Measurements from ENCODE around the gene C19orf47.

C19orf47 gene

DNA sequence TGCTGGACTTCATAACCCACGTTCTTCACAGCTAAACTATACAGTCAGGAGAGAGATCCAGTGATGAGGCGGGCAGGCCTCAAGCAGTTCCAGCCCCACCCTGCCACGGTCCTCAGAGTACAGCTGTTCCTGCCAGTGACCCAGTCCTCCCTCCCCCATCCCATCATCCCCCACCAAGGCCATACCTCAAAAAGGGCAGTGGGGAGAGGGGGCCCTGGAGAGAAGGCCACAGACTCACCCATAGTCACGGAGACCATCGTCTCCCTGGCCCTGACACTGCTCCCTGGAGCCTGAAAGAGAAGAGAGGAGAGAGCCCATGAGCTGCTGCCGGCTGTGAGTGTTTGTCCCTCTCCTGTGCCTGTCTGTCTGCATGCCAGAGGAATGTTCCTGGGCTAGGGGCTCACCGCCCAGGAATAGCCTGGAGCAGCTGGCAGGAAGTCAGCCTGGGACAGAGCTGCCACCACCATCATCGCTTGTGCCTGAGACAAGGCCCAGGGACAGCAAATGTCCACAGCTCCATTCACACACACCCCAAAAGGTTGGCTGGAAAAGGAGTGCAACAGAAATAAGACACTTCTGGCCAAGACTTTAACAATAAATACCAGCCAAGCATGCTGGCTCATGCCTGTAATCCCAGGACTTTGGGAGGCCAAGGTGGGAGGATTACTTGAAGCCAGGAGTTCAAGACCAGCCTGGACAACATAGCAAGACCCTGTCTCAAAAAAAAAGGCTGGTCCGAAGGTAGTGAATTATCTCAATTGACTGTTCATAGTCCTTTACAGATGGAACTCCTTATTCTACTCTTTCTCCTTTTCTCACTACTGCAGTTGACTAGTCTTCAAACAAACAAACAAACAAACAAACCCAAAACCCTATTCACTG is 6.4 kb downstream of the C19orf47 start:
- H3K27me3 ChIP-seq (replicated peaks; ENCODE audit: insufficient read depth, low read length) = no peaks in the 10 kb centered on the region
- H3K4me2 ChIP-seq (ENCODE audit: low read depth, low read length) = no peak overlapping the region
- no peak overlapping the region for H3K4me3 ChIP-seq (ENCODE audit: low read length)
- no peak overlapping the region for H3K9ac ChIP-seq (ENCODE audit: low read length)
- no peak overlapping the region for H2AFZ ChIP-seq (ENCODE audit: low read length)
- H3K9me2 ChIP-seq (replicated peaks; ENCODE audit: insufficient read depth, low read length) = no peaks in the 10 kb centered on the region
- no peak for DNase-seq
- no peak overlapping the region for H3K27ac ChIP-seq (ENCODE audit: low read length)
- no peaks in the 10 kb centered on the region for H4K20me1 ChIP-seq (ENCODE audit: insufficient read depth, low read length)
- H3K79me2 ChIP-seq (ENCODE audit: low read length) = peaks cover 50% of the 10 kb centered on the region
- peaks cover 1% of the 10 kb centered on the region; the same call in 1 of the 2 replicates for H3K4me1 ChIP-seq (ENCODE audit: low read length)
- no peaks in the 10 kb centered on the region for H3K9me3 ChIP-seq (replicated peaks; ENCODE audit: insufficient read depth, low read length)
- TF ChIP-seq EZH2 (optimal IDR thresholded peaks at IDR 0.05; ENCODE audit: low read depth, low read length) (no peak), EZH2phosphoT487 (IDR thresholded peaks at IDR 0.05; ENCODE audit: low read length) (no peak)
- TF ChIP-seq, protein P1, sequence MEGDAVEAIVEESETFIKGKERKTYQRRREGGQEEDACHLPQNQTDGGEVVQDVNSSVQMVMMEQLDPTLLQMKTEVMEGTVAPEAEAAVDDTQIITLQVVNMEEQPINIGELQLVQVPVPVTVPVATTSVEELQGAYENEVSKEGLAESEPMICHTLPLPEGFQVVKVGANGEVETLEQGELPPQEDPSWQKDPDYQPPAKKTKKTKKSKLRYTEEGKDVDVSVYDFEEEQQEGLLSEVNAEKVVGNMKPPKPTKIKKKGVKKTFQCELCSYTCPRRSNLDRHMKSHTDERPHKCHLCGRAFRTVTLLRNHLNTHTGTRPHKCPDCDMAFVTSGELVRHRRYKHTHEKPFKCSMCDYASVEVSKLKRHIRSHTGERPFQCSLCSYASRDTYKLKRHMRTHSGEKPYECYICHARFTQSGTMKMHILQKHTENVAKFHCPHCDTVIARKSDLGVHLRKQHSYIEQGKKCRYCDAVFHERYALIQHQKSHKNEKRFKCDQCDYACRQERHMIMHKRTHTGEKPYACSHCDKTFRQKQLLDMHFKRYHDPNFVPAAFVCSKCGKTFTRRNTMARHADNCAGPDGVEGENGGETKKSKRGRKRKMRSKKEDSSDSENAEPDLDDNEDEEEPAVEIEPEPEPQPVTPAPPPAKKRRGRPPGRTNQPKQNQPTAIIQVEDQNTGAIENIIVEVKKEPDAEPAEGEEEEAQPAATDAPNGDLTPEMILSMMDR (IDR thresholded peaks at IDR 0.05; ENCODE audit: low read length) = no peak
- H3F3A ChIP-seq (ENCODE audit: insufficient read depth, low read length) = no peaks in the 10 kb centered on the region
- no peaks in the 10 kb centered on the region; the same call in 1 of the 2 replicates for H3K36me3 ChIP-seq (replicated peaks; ENCODE audit: insufficient read depth, low read length)

GRCh38 chr19:40339018-40339728 is 9.0 kb downstream of the C19orf47 start:
- H3K4me1 ChIP-seq (ENCODE audit: low read length) = no peaks in the 10 kb centered on the region

GRCh38 chr19:40337594-40337993 is 10.6 kb downstream of the C19orf47 start:
- no peaks in the 10 kb centered on the region for H3K9me2 ChIP-seq (replicated peaks; ENCODE audit: insufficient read depth, low read length)

More at GRCh38 chr19:40339018-40339728, 9.0 kb downstream of the C19orf47 start:
- H3K27ac ChIP-seq (ENCODE audit: low read length) = no peak overlapping the region
- no peaks in the 10 kb centered on the region for H4K20me1 ChIP-seq (ENCODE audit: insufficient read depth, low read length)
- no peak for TF ChIP-seq EZH2 (optimal IDR thresholded peaks at IDR 0.05; ENCODE audit: low read depth, low read length)
- no peak for TF ChIP-seq EZH2phosphoT487 (IDR thresholded peaks at IDR 0.05; ENCODE audit: low read length)
- TF ChIP-seq, protein P1 (IDR thresholded peaks at IDR 0.05; ENCODE audit: low read length) = no peak
- DNase-seq = no peak
- no peak overlapping the region for H3K4me2 ChIP-seq (ENCODE audit: low read depth, low read length)
- no peaks in the 10 kb centered on the region for H3K27me3 ChIP-seq (replicated peaks; ENCODE audit: insufficient read depth, low read length)
- H3K4me3 ChIP-seq (ENCODE audit: low read length) = no peak overlapping the region
- H3K9me2 ChIP-seq (replicated peaks; ENCODE audit: insufficient read depth, low read length) = no peaks in the 10 kb centered on the region
- no peak overlapping the region for H3K9ac ChIP-seq (ENCODE audit: low read length)
- no peaks in the 10 kb centered on the region; the same call in 1 of the 2 replicates for H3K36me3 ChIP-seq (replicated peaks; ENCODE audit: insufficient read depth, low read length)
- H2AFZ ChIP-seq (ENCODE audit: low read length) = no peak overlapping the region
- H3F3A ChIP-seq (ENCODE audit: insufficient read depth, low read length) = no peaks in the 10 kb centered on the region
- no peaks in the 10 kb centered on the region for H3K9me3 ChIP-seq (replicated peaks; ENCODE audit: insufficient read depth, low read length)
- H3K79me2 ChIP-seq (ENCODE audit: low read length) = peaks cover 38% of the 10 kb centered on the region

More at GRCh38 chr19:40337594-40337993, 10.6 kb downstream of the C19orf47 start:
- H3K9me3 ChIP-seq (replicated peaks; ENCODE audit: insufficient read depth, low read length) = no peaks in the 10 kb centered on the region
- no peak overlapping the region for H3K27ac ChIP-seq (ENCODE audit: low read length)
- H3K36me3 ChIP-seq (replicated peaks; ENCODE audit: insufficient read depth, low read length) = peaks cover 2% of the 10 kb centered on the region; the same call in 1 of the 2 replicates
- H3K4me1 ChIP-seq (ENCODE audit: low read length) = no peaks in the 10 kb centered on the region
- H3K4me3 ChIP-seq (ENCODE audit: low read length) = no peak overlapping the region
- no peaks in the 10 kb centered on the region for H3F3A ChIP-seq (ENCODE audit: insufficient read depth, low read length)
- no peak overlapping the region for H3K4me2 ChIP-seq (ENCODE audit: low read depth, low read length)
- TF ChIP-seq EZH2phosphoT487 (IDR thresholded peaks at IDR 0.05; ENCODE audit: low read length) (no peak), EZH2 (optimal IDR thresholded peaks at IDR 0.05; ENCODE audit: low read depth, low read length) (no peak)
- TF ChIP-seq, protein P1 (IDR thresholded peaks at IDR 0.05; ENCODE audit: low read length) = no peak
- H3K27me3 ChIP-seq (replicated peaks; ENCODE audit: insufficient read depth, low read length) = no peaks in the 10 kb centered on the region
- peaks cover 30% of the 10 kb centered on the region for H3K79me2 ChIP-seq (ENCODE audit: low read length)
- no peak for DNase-seq
- no peak overlapping the region for H3K9ac ChIP-seq (ENCODE audit: low read length)
- no peaks in the 10 kb centered on the region for H4K20me1 ChIP-seq (ENCODE audit: insufficient read depth, low read length)
- no peak overlapping the region for H2AFZ ChIP-seq (ENCODE audit: low read length)
